Left renal cortex interstitium (tissue), 4 donors: Measurements from ENCODE around the gene MON1B. TPM values are rescaled to one million over a fixed set of nuclear protein-coding genes. Genes with fewer than 3 reads are reported as not detected.
"Not testable (repeated sequence)": the region's sequence is repeated elsewhere in the genome, so short reads cannot be mapped to it uniquely, and the experiment has no call there.

Experiments
- DNase-seq, 4 donors: peaks; one replicate each; pipeline ENCODE4 v3.0.0-alpha.2; 2013; ENCODE audit warnings: low read depth in 4 of 4, low spot score in 2 of 4, missing footprints in 1 of 4
- polyA plus RNA-seq, 4 donors: library from polyadenylated mRNA; unstranded; fragments of 120-200 nt; gene quantifications; one replicate each; pipeline ENCODE4 v1.2.1, GENCODE V29; 2013; ENCODE audit not compliant: insufficient read length in 4 of 4

Gene MON1B
- polyA plus RNA-seq = 10 to 100 TPM; 21.0 to 35.3 (median 27.2) TPM

DNA sequence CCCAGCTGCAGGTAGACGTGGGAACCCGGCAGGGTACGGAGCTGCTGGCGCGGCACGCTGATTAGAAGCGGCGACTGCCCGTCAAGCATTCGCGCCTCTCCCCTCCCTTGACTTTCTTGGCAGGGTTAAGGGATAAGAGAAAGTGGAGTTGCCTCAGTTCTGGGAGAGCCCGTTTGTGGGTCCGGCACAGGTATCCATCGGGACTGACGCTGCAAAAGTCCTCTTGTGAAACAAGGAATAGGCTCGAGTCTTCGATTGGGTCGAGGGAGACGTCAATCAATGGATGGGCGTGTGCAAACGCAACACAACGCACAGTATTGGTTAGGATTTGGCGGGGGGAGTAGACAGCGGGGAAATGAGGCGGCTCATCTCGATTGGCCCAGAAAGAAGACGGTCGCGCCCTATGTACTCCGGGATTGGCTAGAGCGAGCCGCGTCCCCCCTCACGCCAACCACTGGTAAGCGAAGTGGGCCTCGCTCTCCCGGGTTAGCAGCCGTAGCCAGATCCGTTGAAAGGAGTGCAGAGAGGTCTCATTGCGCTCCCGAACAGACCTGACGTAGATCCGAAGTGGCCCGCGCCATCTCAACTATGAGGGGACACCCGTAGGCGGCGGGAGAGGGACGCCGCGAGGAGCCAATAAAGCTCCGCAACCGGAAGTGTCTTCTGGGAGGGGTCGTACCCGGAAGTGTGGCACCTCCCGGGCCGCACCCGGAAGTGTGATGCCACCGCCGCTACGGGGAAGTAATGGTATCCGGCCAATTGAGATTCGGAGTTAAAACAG is at the start of gene MON1B:
Gene MON1B, plus strand, starts transcription at position 713 of the 781 bp plus-strand sequence. CDS start 296 bp downstream, outside the sequence.
- DNase-seq = peak; percentile 92 to 98 (median 96)

- no peak for DNase-seq
These were observed 47.6 kb upstream of the MON1B start for GRCh38 chr16:77143364-77143763.

GRCh38 chr16:77148121-77148520 is 42.9 kb upstream of the MON1B start:
- no peak for DNase-seq

GRCh38 chr16:77157346-77158058 is 33.5 kb upstream of the MON1B start:
- DNase-seq = no peak

DNA sequence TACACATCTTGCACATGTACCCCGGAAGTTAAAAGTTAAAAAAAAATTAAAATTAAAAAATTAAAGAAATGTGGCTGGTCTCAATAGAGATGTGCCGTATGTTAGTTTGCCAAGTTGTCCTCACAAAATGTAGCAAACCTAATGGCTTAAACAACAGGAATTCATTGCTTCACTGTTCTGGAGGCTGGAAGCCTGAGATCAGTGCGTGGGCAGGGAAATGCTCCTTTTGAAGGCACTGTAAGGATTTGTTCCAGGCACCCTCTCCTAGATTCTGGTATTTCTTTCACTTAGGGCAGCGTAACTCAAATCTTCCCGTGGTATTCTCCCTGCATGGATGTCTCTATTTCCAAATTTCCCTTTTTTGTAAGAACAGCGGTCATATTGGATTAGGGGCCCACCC is 32.7 kb upstream of the MON1B start:
- DNase-seq = no peak

DNA sequence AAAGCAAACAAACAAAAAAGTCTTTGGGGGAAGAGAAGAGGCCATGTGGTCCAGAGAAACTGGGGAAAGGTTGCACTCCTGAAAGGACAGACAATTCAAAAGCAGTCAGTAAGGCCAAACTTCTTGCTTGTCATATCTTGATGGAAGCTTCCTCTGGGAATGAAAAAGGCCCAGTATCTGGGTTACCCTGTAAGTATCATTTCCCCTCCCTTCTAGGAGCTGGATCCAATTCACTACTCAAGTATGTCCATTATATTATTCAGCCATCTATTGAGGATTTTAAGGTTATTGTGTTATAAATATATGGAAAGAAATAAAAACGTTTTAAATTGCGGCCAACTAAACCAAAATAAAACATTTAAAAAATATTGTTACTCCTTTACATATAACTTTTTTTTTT is 26.0 kb upstream of the MON1B start:
- DNase-seq = no peak

GRCh38 chr16:77165536-77166236 is 25.3 kb upstream of the MON1B start:
- not testable (repeated sequence) for DNase-seq

GRCh38 chr16:77166726-77167125 is 24.3 kb upstream of the MON1B start:
- no peak for DNase-seq

GRCh38 chr16:77168901-77169300 is 22.1 kb upstream of the MON1B start:
- no peak for DNase-seq

- DNase-seq = peak in 1 of 4 donors; percentile 24
These were observed 21.2 kb upstream of the MON1B start for GRCh38 chr16:77169650-77170236.

- DNase-seq = no peak
These were observed 20.2 kb upstream of the MON1B start for GRCh38 chr16:77170805-77171204.

GRCh38 chr16:77171745-77172635 is 19.0 kb upstream of the MON1B start:
- DNase-seq = peak in 2 of 4 donors; percentile 34 to 59

DNA sequence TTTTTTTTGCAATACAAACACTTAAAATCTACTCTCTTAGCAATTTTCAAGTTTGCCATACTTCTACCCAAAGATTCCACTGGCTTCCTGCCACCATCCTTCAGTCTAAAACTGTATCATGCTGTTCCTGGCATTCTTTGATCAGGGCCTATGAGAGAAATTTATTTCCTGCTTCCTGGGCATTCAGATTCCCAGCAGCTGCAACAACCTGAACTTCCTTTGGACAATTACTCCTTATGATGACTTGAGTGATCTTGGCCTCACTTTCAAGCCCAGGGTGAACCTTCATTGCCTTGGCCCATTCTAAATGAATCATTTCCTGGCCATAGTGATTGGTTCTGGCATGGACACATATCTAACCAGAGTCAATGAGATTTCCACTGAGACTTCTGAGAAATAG is 18.0 kb upstream of the MON1B start:
- DNase-seq = no peak

GRCh38 chr16:77183137-77183536 is 7.9 kb upstream of the MON1B start:
- DNase-seq = no peak

DNA sequence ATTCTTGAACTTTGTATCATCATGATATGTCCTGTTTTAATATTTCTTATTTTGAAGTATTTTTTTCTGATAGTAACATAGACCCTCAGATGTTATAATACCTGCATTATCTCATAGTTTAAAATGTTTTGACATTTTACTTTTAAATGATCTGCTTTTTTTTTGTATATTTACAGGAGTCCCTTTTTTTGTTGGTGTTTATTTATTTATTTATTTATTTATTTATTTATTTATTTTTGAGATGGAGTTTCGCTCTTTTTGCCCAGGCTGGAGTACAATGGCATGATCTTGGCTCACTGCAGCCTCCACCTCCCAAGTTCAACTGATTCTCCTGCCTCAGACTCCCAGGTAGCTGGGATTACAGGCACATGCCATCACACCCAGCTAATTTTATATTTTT is 4.7 kb upstream of the MON1B start:
- not testable (repeated sequence) for DNase-seq

GRCh38 chr16:77190190-77190477 is 856 bp upstream of the MON1B start:
- DNase-seq = no peak

DNA sequence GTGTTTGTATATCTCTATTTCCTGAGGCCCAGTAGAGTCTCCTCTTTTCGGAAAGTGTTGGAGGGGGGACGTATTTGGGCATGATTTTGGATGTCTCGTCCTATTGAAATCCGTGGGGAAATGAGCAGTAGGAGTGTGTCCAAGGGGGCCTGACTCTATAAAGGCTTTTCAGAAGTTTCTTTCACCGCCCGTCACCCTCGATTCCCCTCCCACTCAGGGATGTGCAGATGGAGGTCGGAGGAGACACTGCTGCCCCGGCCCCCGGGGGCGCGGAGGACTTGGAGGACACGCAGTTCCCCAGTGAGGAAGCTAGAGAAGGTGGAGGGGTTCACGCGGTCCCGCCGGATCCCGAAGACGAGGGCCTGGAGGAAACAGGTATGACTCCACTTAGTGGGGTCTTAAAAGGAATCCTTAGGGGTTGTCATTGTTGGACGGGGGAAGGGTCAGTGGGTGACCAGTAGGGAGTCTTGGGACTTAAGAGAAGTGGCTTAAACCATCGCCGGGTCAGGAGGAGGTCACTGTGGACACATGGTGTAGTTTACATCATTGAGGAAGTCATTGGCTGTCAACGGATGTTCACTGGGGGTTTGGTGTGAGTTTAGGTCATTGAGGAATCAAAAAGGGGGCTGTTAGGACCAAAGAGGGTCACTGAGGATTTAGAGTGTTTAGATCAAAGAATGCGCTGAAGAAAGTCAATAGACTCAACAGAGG is 424 bp downstream of the MON1B start:
- DNase-seq = no peak

- no peak for DNase-seq
These were observed 2.4 kb downstream of the MON1B start for GRCh38 chr16:77193377-77193776.
